Neural crest cell (in vitro differentiated cells): Measurements from ENCODE around the gene TSSK2. TPM values are rescaled to one million over a fixed set of nuclear protein-coding genes. Genes with fewer than 3 reads are reported as not detected.

Experiments
- DNase-seq: peaks from one replicate; pipeline ENCODE4 v3.0.0; 2021; ENCODE audit warnings: low read depth, mixed read lengths, low spot score
- H3K27ac Mint-ChIP-seq: one replicate; pipeline ENCODE4 v1.8.0; 2021; ENCODE audit warnings: mild to moderate bottlenecking, mixed read lengths; ENCODE audit not compliant: unreplicated experiment
- H3K27me3 Mint-ChIP-seq: 2 replicates; pipeline ENCODE4 v1.8.0; 2021; ENCODE audit warnings: low read depth, mild to moderate bottlenecking, mixed read lengths
- H3K36me3 Mint-ChIP-seq: 2 replicates; pipeline ENCODE4 v1.8.0; 2021; ENCODE audit warnings: low read depth, mild to moderate bottlenecking, mixed read lengths
- H3K4me1 Mint-ChIP-seq: 2 replicates; pipeline ENCODE4 v1.8.0; 2021; ENCODE audit warnings: mixed read lengths
- H3K4me3 Mint-ChIP-seq: one replicate; pipeline ENCODE4 v1.8.0; 2021; ENCODE audit warnings: mild to moderate bottlenecking, mixed read lengths
- H3K9me3 Mint-ChIP-seq: 2 replicates; pipeline ENCODE4 v1.8.0; 2021; ENCODE audit warnings: mixed read lengths
- CTCF ChIP-seq: fragments of 200-600 bp; sonication (generic); conservative IDR thresholded peaks from 2 replicates; pipeline ENCODE4 v1.5.0; 2021; ENCODE audit warnings: antibody characterized with exemption, mild to moderate bottlenecking
- total RNA-seq: library from RNA; stranded (reverse); gene quantifications from 2 replicates; pipeline ENCODE4 v1.2.1, GENCODE V29; 2021

Gene TSSK2
- total RNA-seq, 1 donor from 2014 or later: not detected

- H3K4me3 Mint-ChIP-seq: peak overlapping the region; percentile 47
- H3K36me3 Mint-ChIP-seq: peaks cover 5% of the 10 kb centered on the region
- H3K27ac Mint-ChIP-seq: no peak overlapping the region
These were observed 8.9 kb downstream of the TSSK2 start for GRCh38 chr22:19139974-19140373.

GRCh38 chr22:19142394-19142793 is 11.3 kb downstream of the TSSK2 start:
- Mint-ChIP-seq H3K9me3 (peaks cover 3% of the 10 kb centered on the region), H3K27me3 (peaks cover 19% of the 10 kb centered on the region), H3K4me3 (peak overlapping the region; percentile 76), H3K4me1 (peaks cover 12% of the 10 kb centered on the region), H3K36me3 (no peaks in the 10 kb centered on the region), H3K27ac (no peak overlapping the region)
- no peak for DNase-seq
- TF ChIP-seq CTCF: no peak

More at GRCh38 chr22:19139974-19140373, 8.9 kb downstream of the TSSK2 start:
- Mint-ChIP-seq H3K9me3 (peaks cover 3% of the 10 kb centered on the region), H3K4me1 (peaks cover 12% of the 10 kb centered on the region), H3K27me3 (peaks cover 4% of the 10 kb centered on the region)
- no peak for TF ChIP-seq CTCF
- DNase-seq: no peak

DNA sequence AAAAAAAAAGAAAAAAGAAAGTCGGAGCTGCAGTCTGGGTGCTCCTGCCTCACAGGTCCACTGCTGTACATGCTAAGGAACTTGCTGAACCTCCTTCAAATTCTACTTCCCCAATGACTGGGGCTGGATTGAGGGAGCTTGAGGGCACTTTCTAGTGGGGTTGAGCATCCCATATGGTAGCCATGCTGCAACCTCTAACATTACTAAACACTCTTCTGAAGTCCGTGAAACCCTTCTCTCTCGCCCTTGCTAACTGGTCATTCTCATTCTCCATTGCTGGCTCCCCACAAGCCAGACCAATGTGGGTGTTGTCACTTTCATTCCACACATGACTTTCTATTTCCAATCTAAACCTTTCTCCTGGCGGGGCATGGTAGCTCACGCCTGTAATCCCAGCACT is 12.1 kb downstream of the TSSK2 start:
- no peak overlapping the region for H3K27ac Mint-ChIP-seq

DNA sequence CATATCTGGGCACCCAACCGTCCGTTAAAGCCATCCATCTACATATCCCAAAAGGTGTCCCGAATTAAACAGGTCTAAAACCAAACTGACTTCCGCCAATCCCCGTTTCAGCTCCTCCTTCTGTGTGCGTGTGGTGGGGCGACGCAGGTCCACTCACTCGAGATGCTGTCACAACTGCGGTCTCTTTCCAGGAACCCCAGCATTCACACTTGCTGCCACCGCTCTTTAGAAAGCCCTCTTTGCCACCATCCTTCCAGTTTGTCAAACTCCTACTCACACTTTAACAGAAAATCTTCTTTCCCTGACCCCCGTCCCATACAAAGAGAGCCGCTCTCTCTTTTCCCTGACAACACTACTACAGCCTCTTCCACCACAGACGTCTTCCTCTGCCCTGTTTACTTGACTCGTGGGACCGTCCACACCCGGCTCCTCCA is 12.9 kb downstream of the TSSK2 start:
- Mint-ChIP-seq H3K36me3 (no peaks in the 10 kb centered on the region), H3K4me1 (peaks cover 12% of the 10 kb centered on the region), H3K9me3 (peaks cover 3% of the 10 kb centered on the region), H3K4me3 (peak overlapping the region; percentile 98), H3K27me3 (peaks cover 35% of the 10 kb centered on the region), H3K27ac (peak overlapping the region; percentile 93)
- TF ChIP-seq CTCF: no peak
- DNase-seq: no peak

More for the DNA sequence above, 12.1 kb downstream of the TSSK2 start:
- TF ChIP-seq CTCF: no peak
- DNase-seq: no peak
- H3K36me3 Mint-ChIP-seq: no peaks in the 10 kb centered on the region
- H3K4me3 Mint-ChIP-seq: peak overlapping the region; percentile 98
- H3K27me3 Mint-ChIP-seq: peaks cover 28% of the 10 kb centered on the region
- H3K9me3 Mint-ChIP-seq: peaks cover 3% of the 10 kb centered on the region
- H3K4me1 Mint-ChIP-seq: peaks cover 12% of the 10 kb centered on the region

GRCh38 chr22:19146215-19146968 is 15.3 kb downstream of the TSSK2 start:
- no peak for DNase-seq
- Mint-ChIP-seq H3K27ac (no peak overlapping the region), H3K27me3 (peaks cover 51% of the 10 kb centered on the region), H3K36me3 (no peaks in the 10 kb centered on the region), H3K4me1 (peaks cover 12% of the 10 kb centered on the region), H3K4me3 (peak overlapping the region; percentile 3), H3K9me3 (peaks cover 3% of the 10 kb centered on the region)
- TF ChIP-seq CTCF: peak; percentile 17
